Measurements from ENCODE around the gene MED25.

- TF ChIP-seq CTCF (IDR thresholded peaks at IDR 0.05) = no peak
- TF ChIP-seq POLR2A (IDR thresholded peaks at IDR 0.05) = no peak
These were observed 60.0 kb downstream of the MED25 start for GRCh38 chr19:49877879-49878743.

Data from Peyer's patch (tissue), 4 donors.